Muscle of leg (tissue), 16 donors: ENCODE data around the gene VPS52. TPM values are rescaled to one million over a fixed set of nuclear protein-coding genes. Genes with fewer than 3 reads are reported as not detected.
A peak's percentile ranks its signal among the peaks of the same experiment; 100 is the strongest.

Experiments used
- DNase-seq: peaks from one replicate; pipeline ENCODE4 v3.0.0; 2013
- H3K27ac ChIP-seq: one replicate; pipeline ENCODE4 v1.5.1; 2013; ENCODE audit warnings: mild to moderate bottlenecking, low read length, control low read depth
- H3K27me3 ChIP-seq: one replicate; pipeline ENCODE4 v1.6.1; 2013; ENCODE audit warnings: low read length; ENCODE audit not compliant: control insufficient read depth, insufficient read depth
- H3K36me3 ChIP-seq: one replicate; pipeline ENCODE4 v1.6.1; 2013; ENCODE audit warnings: low read length; ENCODE audit not compliant: control insufficient read depth, insufficient read depth
- H3K4me1 ChIP-seq: one replicate; pipeline ENCODE4 v1.6.1; 2013; ENCODE audit warnings: low read length; ENCODE audit not compliant: control insufficient read depth, insufficient read depth
- H3K4me3 ChIP-seq: one replicate; pipeline ENCODE4 v1.5.1; 2013; ENCODE audit warnings: low read length, control low read depth
- H3K9me3 ChIP-seq: replicated peaks from 2 replicates; pipeline ENCODE4 v1.6.1; 2013; ENCODE audit warnings: low read depth, low read length; ENCODE audit not compliant: control insufficient read depth
- WGBS: methylation state at CpG from one replicate; pipeline ENCODE4 v1.1.5; 2013; ENCODE audit warnings: missing lambda C conversion rate; ENCODE audit not compliant: insufficient coverage; 5-methylcytosine and 5-hydroxymethylcytosine counted together
- long read RNA-seq, 11 donors: transcript quantifications; one replicate each; lab custom pipeline, GENCODE V29; 2026
- polyA plus RNA-seq, 8 donors: library from polyadenylated mRNA; unstranded; fragments of 120-200 nt; gene quantifications; one replicate each; pipeline versions ENCODE4 v1.2.1 to v1.2.3, GENCODE V29; 2013; ENCODE audit warnings: inconsistent platforms in 1 of 8, low replicate concordance in 1 of 8; ENCODE audit not compliant: insufficient read length in 8 of 8, insufficient read depth in 1 of 8
- total RNA-seq: library from RNA; stranded (reverse); fragments of 120-200 nt; gene quantifications from one replicate; pipeline ENCODE4 v1.2.4, GENCODE V29; 2013

Gene VPS52, protein sequence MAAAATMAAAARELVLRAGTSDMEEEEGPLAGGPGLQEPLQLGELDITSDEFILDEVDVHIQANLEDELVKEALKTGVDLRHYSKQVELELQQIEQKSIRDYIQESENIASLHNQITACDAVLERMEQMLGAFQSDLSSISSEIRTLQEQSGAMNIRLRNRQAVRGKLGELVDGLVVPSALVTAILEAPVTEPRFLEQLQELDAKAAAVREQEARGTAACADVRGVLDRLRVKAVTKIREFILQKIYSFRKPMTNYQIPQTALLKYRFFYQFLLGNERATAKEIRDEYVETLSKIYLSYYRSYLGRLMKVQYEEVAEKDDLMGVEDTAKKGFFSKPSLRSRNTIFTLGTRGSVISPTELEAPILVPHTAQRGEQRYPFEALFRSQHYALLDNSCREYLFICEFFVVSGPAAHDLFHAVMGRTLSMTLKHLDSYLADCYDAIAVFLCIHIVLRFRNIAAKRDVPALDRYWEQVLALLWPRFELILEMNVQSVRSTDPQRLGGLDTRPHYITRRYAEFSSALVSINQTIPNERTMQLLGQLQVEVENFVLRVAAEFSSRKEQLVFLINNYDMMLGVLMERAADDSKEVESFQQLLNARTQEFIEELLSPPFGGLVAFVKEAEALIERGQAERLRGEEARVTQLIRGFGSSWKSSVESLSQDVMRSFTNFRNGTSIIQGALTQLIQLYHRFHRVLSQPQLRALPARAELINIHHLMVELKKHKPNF
- total RNA-seq (26.1 TPM), polyA plus RNA-seq (10 to 100 TPM; 31.8 to 52.1 (median 36.7) TPM)
- long read RNA-seq, donor 1, partial matches to known transcripts, result 318 of 3,067 reads
- long read RNA-seq, donor 1, other reads (novel, unspliced or antisense), result 2,745 of 3,067 reads
- long read RNA-seq, donor 2, result 0 reads
- long read RNA-seq, donor 3, transcript VPS52-222 (4 exons, 743 nt), result minor isoform, 6 of 6,751 reads
- long read RNA-seq, donor 3, transcript VPS52-212 (20 exons, 2,960 nt), result major isoform, 8 of 6,751 reads
- long read RNA-seq, donor 3, partial matches to known transcripts, result 6,359 of 6,751 reads
- long read RNA-seq, donor 3, other reads (novel, unspliced or antisense), result 378 of 6,751 reads
- long read RNA-seq, donor 4, partial matches to known transcripts, result 3,789 of 3,990 reads
- long read RNA-seq, donor 4, other reads (novel, unspliced or antisense), result 193 of 3,990 reads
- long read RNA-seq, donor 5, transcript VPS52-222 (4 exons, 743 nt), result major isoform, 8 of 14,509 reads
- long read RNA-seq, donor 5, transcript VPS52-212 (20 exons, 2,960 nt), result minor isoform, 7 of 14,509 reads
- long read RNA-seq, donor 5, partial matches to known transcripts, result 13,575 of 14,509 reads
- long read RNA-seq, donor 5, other reads (novel, unspliced or antisense), result 917 of 14,509 reads
- long read RNA-seq, donor 6, transcript VPS52-222 (4 exons, 743 nt), result major isoform, 5 of 19,239 reads
- long read RNA-seq, donor 6, partial matches to known transcripts, result 18,214 of 19,239 reads
- long read RNA-seq, donor 6, other reads (novel, unspliced or antisense), result 1,013 of 19,239 reads
- long read RNA-seq, donor 7, partial matches to known transcripts, result 9,032 of 9,667 reads
- long read RNA-seq, donor 7, other reads (novel, unspliced or antisense), result 628 of 9,667 reads
- long read RNA-seq, donor 8, partial matches to known transcripts, result 0 of 5 reads
- long read RNA-seq, donor 8, other reads (novel, unspliced or antisense), result 0 of 5 reads
- long read RNA-seq, donor 9, transcript VPS52-222 (4 exons, 743 nt), result major isoform, 5 of 6 reads
- long read RNA-seq, donor 9, partial matches to known transcripts, result 0 of 6 reads
- long read RNA-seq, donor 9, other reads (novel, unspliced or antisense), result 0 of 6 reads
- long read RNA-seq, donor 10, partial matches to known transcripts, result 2,302 of 11,545 reads
- long read RNA-seq, donor 10, other reads (novel, unspliced or antisense), result 9,236 of 11,545 reads
- long read RNA-seq, donor 11, partial matches to known transcripts, result 6 of 17 reads
- long read RNA-seq, donor 11, other reads (novel, unspliced or antisense), result 0 of 17 reads

- peak within 1 kb of the TSS; percentile 77 for H3K4me3 ChIP-seq
- H3K27me3 ChIP-seq, result no peaks in the 10 kb centered on the region
- whole genome bisulfite sequencing, result 0% methylated on average over 32 of the region's 48 CpGs
- H3K27ac ChIP-seq, result peak within 1 kb of the TSS; percentile 96
- H3K9me3 ChIP-seq, result no peaks in the 10 kb centered on the region
- peak; percentile 100 for DNase-seq
- H3K4me1 ChIP-seq, result peaks cover 45% of the 10 kb centered on the region
- peaks cover 76% of the 10 kb centered on the region for H3K36me3 ChIP-seq
These were observed at the start of gene VPS52, which contains the start of gene RPS18 for GRCh38 chr6:33271468-33272274. Gene VPS52 (minus strand): TSS chr6:33271876. CDS start chr6:33271675, 201 bp downstream. Gene RPS18 (plus strand): TSS chr6:33272075. CDS start chr6:33272120, 45 bp downstream.

DNA sequence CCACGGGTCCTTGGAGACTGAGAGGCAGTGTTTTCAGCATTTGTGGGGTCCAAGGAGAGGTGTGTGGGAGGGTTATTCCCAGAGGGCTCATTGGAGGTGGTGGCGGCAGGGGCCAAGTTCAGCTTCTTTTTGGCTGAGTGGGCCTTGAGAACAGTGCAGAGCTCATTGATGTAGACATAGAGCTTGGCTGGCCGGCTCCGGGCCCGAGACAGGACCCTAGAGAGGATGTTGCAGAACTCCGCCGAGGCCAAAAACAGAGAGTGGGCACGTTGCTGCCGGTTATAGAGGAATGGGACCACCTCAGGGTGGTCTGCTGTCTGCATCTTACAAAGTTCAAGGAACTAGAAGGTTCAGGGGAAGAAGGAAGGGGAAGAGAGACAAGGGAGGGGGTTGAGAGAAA lies 49.6 kb upstream of the VPS52 start:
- no peaks in the 10 kb centered on the region for H3K27me3 ChIP-seq
- no peaks in the 10 kb centered on the region for H3K9me3 ChIP-seq
- H3K4me3 ChIP-seq, result peak overlapping the region; percentile 87
- H3K36me3 ChIP-seq, result peaks cover 35% of the 10 kb centered on the region
- 58% methylated on average over 9 of the region's 9 CpGs for WGBS
- DNase-seq, result peak; percentile 22
- H3K27ac ChIP-seq, result no peak overlapping the region
- peaks cover 48% of the 10 kb centered on the region for H3K4me1 ChIP-seq

DNA sequence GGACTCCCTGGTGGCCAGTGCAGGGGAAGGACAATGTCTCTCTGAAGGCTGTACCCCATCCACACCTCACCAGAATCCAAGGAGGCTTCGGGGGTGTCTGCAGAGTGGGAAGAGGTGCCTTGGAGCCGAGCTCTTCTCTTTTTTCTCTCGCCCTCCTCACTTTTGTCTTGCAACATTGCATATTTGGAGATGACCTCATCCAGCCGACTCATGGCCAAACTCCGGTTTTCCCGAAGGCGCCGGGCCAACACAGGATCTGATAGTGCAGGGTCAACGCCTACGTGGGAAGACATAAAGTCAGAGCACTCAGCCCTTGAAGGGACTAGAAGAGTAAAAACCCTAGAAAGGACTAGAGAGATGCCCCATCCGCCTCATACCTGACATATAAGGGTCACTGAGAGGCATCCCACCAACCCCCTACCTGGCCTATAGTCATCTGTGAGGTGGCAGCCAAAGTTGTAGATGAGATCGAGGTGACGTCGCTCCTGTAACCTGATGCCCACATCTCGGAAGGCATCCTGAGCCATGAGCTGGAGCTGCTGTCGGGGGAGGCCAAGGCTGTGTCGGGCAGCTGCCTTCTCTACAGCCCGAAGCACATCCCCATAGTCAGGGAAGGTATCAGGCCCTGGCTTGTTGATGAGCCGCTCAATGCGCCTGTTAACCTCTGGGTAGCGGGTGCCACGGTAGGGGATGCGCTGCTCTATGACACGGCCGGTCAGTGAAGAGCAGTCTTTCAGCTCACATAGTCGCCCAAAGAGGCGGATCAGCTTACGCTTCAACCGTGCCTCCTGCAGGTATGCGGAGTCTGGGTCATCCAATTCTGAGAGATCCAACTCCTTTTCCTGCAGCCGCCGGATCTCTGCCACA lies 48.9 kb upstream of the VPS52 start:
- DNase-seq, result peak; percentile 18
- Histone ChIP-seq H3K9me3 (no peaks in the 10 kb centered on the region), H3K4me1 (peaks cover 50% of the 10 kb centered on the region), H3K36me3 (peaks cover 37% of the 10 kb centered on the region), H3K27me3 (no peaks in the 10 kb centered on the region), H3K4me3 (no peak overlapping the region), H3K27ac (no peak overlapping the region)
- whole genome bisulfite sequencing, result 82% methylated on average over 27 of the region's 32 CpGs

- Histone ChIP-seq H3K27ac (no peak overlapping the region), H3K9me3 (no peaks in the 10 kb centered on the region), H3K36me3 (peaks cover 37% of the 10 kb centered on the region), H3K4me1 (peaks cover 54% of the 10 kb centered on the region), H3K27me3 (no peaks in the 10 kb centered on the region), H3K4me3 (no peak overlapping the region)
- no peak for DNase-seq
- 86% methylated on average over 1 of the region's 3 CpGs for WGBS
These were observed 48.3 kb upstream of the VPS52 start for GRCh38 chr6:33319939-33320314.

DNA sequence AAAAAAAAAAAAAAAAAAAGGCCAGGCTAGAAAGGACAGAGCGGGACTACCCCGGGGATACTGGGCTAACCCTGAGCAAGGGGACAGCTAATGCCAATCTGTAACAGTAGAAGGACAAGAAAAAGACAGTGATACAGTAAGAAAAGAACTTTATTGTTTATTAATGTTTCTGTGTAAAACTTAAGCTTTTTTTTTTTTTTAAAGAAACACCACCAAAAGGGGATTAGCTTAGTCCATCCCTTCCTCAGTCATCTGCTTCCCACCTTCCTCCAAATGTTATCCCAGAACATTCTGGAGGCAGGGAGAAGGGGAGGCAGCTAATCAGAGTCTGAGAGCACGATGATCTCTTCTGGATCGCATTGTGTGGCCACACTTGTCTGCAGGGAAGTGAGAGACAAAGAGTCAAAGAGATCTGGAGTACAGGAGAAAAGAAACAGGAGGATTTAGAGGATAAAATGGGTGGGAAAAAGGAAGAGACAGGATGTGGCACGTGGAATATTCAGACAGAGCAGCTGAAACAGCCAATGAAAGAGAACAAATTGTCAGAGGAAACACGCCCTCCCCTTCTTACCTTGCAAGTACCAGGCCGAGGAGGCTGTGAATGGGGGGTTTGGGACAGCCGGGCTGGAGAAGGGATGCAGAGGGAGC lies 46.9 kb upstream of the VPS52 start:
- Histone ChIP-seq H3K27me3 (no peaks in the 10 kb centered on the region), H3K4me1 (peaks cover 55% of the 10 kb centered on the region)

DNA sequence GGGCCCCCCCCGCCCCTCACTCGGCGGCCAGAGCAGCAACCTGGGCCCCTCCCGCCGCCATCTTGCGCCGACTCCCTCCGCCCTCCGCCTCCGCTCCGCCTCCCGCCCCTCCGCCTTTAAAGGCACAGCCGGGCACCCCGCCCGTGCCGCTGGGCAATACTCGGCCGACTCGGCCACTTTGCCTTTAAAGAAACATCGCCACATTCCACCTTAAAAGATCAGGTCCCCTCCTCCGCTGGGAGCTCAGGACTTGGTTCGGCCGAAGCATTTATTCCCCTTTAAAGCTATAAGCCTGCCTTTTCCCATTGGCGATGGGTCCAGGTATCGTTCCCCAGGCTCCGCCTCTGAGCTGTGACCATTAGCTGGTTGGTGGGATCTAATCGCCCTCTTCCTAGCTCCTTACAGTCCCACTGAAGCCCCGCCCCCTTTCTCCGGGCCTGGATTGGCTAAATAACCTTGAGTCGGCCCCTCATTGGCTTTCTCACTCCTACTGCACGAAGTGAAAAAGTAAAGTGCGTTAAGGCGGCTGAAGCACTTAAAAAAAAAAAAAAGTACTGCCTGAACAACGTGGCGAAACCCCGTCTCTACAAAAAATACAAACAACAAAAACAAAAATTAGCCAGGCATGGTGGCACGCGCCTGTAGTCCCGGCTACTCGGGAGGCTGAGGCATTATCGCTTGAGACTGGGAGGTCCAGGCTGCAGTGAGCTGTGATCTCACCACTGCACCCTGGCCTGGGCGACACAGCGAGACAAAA lies 46.2 kb upstream of the VPS52 start, which contains the start of gene ZBTB22:
Gene ZBTB22 (minus strand): TSS at position 76 of the 757 bp plus-strand sequence. CDS start 828 bp downstream, outside the sequence.
- Histone ChIP-seq H3K4me3 (peak within 1 kb of the TSS; percentile 58), H3K27me3 (no peaks in the 10 kb centered on the region), H3K36me3 (peaks cover 37% of the 10 kb centered on the region), H3K27ac (peak within 1 kb of the TSS; percentile 93), H3K4me1 (peaks cover 58% of the 10 kb centered on the region), H3K9me3 (no peaks in the 10 kb centered on the region)
- WGBS, result 2% methylated on average over 29 of the region's 44 CpGs
- DNase-seq, result peak; percentile 100

More for the DNA sequence above, 46.9 kb upstream of the VPS52 start:
- H3K9me3 ChIP-seq, result no peaks in the 10 kb centered on the region
- peaks cover 37% of the 10 kb centered on the region for H3K36me3 ChIP-seq
- 75% methylated on average over 3 of the region's 8 CpGs for WGBS
- peak overlapping the region; percentile 93 for H3K27ac ChIP-seq
- DNase-seq, result peak; percentile 17
- peak overlapping the region; percentile 58 for H3K4me3 ChIP-seq

- Histone ChIP-seq H3K4me1 (peaks cover 63% of the 10 kb centered on the region), H3K27ac (peak overlapping the region; percentile 93)
- 0% methylated on average over 10 of the region's 27 CpGs for WGBS
These were observed 45.7 kb upstream of the VPS52 start for GRCh38 chr6:33317419-33317668.

More at GRCh38 chr6:33317419-33317668, 45.7 kb upstream of the VPS52 start:
- no peaks in the 10 kb centered on the region for H3K27me3 ChIP-seq
- DNase-seq, result no peak
- no peaks in the 10 kb centered on the region for H3K9me3 ChIP-seq
- peak overlapping the region; percentile 58 for H3K4me3 ChIP-seq
- peaks cover 37% of the 10 kb centered on the region for H3K36me3 ChIP-seq
